Measurements from ENCODE around the gene ILF2.

- TF ChIP-seq CTCF (IDR thresholded peaks at IDR 0.05) (no peak), EZH2 (IDR thresholded peaks at IDR 0.05) (no peak), EZH2phosphoT487 (IDR thresholded peaks at IDR 0.05) (no peak)
Observed at GRCh38 chr1:153624965-153625611, 45.7 kb downstream of the ILF2 start.
